Activated T-cell treated with anti-CD3 and anti-CD28 coated beads, Interleukin-2, amount 50 U/mL, for 24 hours (primary cell): ENCODE data around the gene MYO9B.

Source experiments
- DNase-seq: peaks from one replicate; pipeline ENCODE4 v3.0.0-alpha.2; 2020
- H3K27ac Mint-ChIP-seq: 2 replicates; pipeline ENCODE4 v1.8.0; 2020; ENCODE audit warnings: mild to moderate bottlenecking, mixed read lengths
- H3K27me3 Mint-ChIP-seq: 2 replicates; pipeline ENCODE4 v1.8.0; 2020; ENCODE audit warnings: mixed read lengths
- H3K36me3 Mint-ChIP-seq: 2 replicates; pipeline ENCODE4 v1.8.0; 2020; ENCODE audit warnings: low read depth, mixed read lengths
- H3K4me1 Mint-ChIP-seq: 2 replicates; pipeline ENCODE4 v1.8.0; 2020; ENCODE audit warnings: low read depth, mixed read lengths
- H3K4me3 Mint-ChIP-seq: 2 replicates; pipeline ENCODE4 v1.8.0; 2020; ENCODE audit warnings: mild to moderate bottlenecking, moderate library complexity, mixed read lengths
- H3K9me3 Mint-ChIP-seq: 2 replicates; pipeline ENCODE4 v1.8.0; 2020; ENCODE audit warnings: mixed read lengths

The MYO9B gene

DNA sequence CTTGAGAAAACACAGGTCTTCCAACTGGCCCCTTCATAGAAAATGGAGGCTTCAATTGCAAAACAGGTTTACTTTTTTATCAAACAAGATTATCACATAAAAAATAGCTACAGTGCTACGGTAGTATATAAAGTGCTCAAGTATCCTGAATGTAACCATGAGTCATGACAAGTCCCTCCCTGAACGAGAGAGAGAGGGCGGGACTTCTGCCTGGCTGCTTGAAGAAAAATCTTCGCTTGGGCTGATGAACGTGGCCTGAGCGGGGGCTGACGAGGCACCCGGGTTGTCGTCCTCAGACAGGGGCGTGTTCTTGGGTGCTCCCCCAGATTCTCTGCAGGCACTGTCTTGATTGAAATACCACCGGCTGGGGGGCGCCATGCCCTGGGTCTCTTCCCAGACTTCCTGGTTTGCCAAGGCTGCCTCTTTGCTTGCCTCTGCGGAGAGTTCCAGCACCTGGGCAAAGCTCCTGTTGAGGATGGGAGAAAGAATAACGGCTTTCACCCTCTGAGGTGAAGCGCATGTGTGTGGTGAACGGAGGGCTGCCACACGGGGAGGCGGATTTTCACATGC is 25.8 kb upstream of the MYO9B start:
- no peaks in the 10 kb centered on the region for H3K27me3 Mint-ChIP-seq
- peaks cover 74% of the 10 kb centered on the region for H3K36me3 Mint-ChIP-seq
- no peak overlapping the region for H3K27ac Mint-ChIP-seq
- H3K4me3 Mint-ChIP-seq: no peak overlapping the region
- no peaks in the 10 kb centered on the region for H3K4me1 Mint-ChIP-seq
- DNase-seq: no peak
- H3K9me3 Mint-ChIP-seq: no peaks in the 10 kb centered on the region

DNA sequence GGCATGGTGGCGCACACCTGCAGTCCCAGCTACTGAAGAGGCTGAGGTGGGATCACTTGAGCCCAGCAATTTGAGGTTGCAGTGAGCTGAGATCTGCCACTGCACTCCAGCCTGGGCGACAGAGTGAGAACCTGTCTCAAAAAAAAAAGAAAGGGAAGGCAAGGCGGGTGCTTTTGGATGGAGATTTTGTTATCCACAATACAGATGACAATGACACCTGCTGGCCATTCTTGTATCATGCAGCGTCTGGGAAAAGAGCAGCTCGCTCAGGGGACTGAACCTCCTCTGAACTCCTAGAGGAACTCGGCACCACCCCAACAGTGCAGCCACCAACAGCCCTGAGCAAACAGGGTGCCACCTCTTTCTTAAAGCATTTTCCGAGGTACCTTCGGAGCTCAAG is 23.1 kb upstream of the MYO9B start:
- Mint-ChIP-seq H3K9me3 (no peaks in the 10 kb centered on the region), H3K4me1 (no peaks in the 10 kb centered on the region), H3K4me3 (no peak overlapping the region), H3K36me3 (peaks cover 90% of the 10 kb centered on the region), H3K27ac (no peak overlapping the region), H3K27me3 (no peaks in the 10 kb centered on the region)
- DNase-seq: no peak

- H3K4me3 Mint-ChIP-seq: no peak overlapping the region
- H3K27me3 Mint-ChIP-seq: no peaks in the 10 kb centered on the region
- no peak for DNase-seq
- H3K36me3 Mint-ChIP-seq: peaks cover 91% of the 10 kb centered on the region
- no peak overlapping the region for H3K27ac Mint-ChIP-seq
- no peaks in the 10 kb centered on the region for H3K9me3 Mint-ChIP-seq
- no peaks in the 10 kb centered on the region for H3K4me1 Mint-ChIP-seq
These were observed 20.8 kb upstream of the MYO9B start for GRCh38 chr19:17054746-17055145.

- H3K27ac Mint-ChIP-seq: no peak overlapping the region
- no peaks in the 10 kb centered on the region for H3K4me1 Mint-ChIP-seq
- peaks cover 91% of the 10 kb centered on the region for H3K36me3 Mint-ChIP-seq
- DNase-seq: no peak
- H3K27me3 Mint-ChIP-seq: no peaks in the 10 kb centered on the region
- no peaks in the 10 kb centered on the region for H3K9me3 Mint-ChIP-seq
- H3K4me3 Mint-ChIP-seq: no peak overlapping the region
These were observed 19.9 kb upstream of the MYO9B start for GRCh38 chr19:17055636-17056035.

- H3K36me3 Mint-ChIP-seq: peaks cover 91% of the 10 kb centered on the region
- H3K4me3 Mint-ChIP-seq: no peak overlapping the region
- no peaks in the 10 kb centered on the region for H3K27me3 Mint-ChIP-seq
- no peak overlapping the region for H3K27ac Mint-ChIP-seq
- peaks cover 1% of the 10 kb centered on the region for H3K4me1 Mint-ChIP-seq
- DNase-seq: no peak
- no peaks in the 10 kb centered on the region for H3K9me3 Mint-ChIP-seq
These were observed 17.3 kb upstream of the MYO9B start for GRCh38 chr19:17058236-17058635.

DNA sequence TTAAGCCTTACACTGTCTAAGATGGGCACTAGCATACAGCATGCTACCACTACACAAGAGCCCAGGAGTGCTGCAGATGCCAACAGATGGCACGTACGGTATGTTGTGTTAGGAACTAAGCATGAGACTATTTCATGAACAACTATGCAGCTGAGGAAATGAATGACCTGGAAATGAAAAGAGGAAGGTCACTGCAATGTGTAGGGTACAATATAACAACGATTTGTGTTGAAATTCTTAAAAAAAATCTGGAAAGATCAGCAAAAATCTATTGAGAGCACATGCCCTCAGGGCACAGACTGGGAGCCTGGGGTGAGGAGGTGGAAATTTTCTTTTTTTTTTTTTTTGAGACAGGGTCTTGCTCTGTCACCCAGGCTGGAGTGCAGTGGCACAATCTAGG is 14.8 kb upstream of the MYO9B start:
- no peak overlapping the region for H3K4me3 Mint-ChIP-seq
- no peak overlapping the region for H3K27ac Mint-ChIP-seq

DNA sequence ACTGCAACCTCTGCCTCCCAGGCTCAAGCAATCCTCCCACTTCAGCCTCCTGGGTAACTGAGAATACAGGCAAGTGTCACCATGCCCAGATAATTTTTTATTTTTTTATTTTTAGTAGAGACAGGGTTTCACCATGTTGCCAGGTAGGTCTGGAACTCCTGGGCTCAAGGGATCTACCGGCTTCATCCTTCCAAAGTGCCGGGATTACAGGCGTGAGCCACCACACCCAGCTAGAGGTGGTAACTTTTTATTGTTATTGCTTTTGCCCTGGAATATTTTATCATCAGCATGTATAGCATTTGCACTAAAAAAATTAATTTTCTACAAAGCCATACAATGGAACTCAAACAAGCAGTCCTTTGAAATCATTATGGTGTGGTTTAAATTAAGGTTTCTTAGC is 14.4 kb upstream of the MYO9B start:
- Mint-ChIP-seq H3K27ac (no peak overlapping the region), H3K36me3 (peaks cover 92% of the 10 kb centered on the region), H3K9me3 (no peaks in the 10 kb centered on the region), H3K4me1 (peaks cover 23% of the 10 kb centered on the region), H3K27me3 (no peaks in the 10 kb centered on the region), H3K4me3 (no peak overlapping the region)
- no peak for DNase-seq

More for the DNA sequence above, 14.8 kb upstream of the MYO9B start:
- no peak for DNase-seq
- Mint-ChIP-seq H3K36me3 (peaks cover 93% of the 10 kb centered on the region), H3K27me3 (no peaks in the 10 kb centered on the region), H3K4me1 (peaks cover 23% of the 10 kb centered on the region), H3K9me3 (no peaks in the 10 kb centered on the region)

DNA sequence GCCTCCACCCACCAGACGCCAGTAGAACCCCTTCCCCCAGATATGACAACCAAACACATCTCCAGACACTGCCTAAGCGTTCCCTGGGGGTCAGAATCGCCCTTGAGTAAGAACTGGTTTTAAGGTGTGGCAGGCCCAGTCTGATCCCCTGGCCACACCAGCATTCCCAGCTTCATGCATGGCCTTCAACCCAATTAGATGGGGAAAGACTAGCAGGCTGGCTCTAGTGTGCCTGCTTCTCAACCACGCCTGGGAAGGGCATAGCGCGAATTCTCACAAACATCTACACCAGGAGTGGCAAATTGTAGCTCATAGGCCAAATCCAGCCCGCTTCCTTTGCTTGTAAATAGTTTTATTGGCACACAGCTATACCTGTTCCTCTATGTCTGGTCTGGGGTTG is 13.9 kb upstream of the MYO9B start:
- Mint-ChIP-seq H3K4me1 (peaks cover 23% of the 10 kb centered on the region), H3K4me3 (no peak overlapping the region), H3K27ac (no peak overlapping the region), H3K27me3 (no peaks in the 10 kb centered on the region), H3K36me3 (peaks cover 92% of the 10 kb centered on the region), H3K9me3 (no peaks in the 10 kb centered on the region)
- DNase-seq: no peak

- Mint-ChIP-seq H3K27ac (no peak overlapping the region), H3K36me3 (peaks cover 90% of the 10 kb centered on the region), H3K4me3 (no peak overlapping the region), H3K27me3 (no peaks in the 10 kb centered on the region), H3K4me1 (peaks cover 27% of the 10 kb centered on the region), H3K9me3 (no peaks in the 10 kb centered on the region)
- no peak for DNase-seq
These were observed 12.1 kb upstream of the MYO9B start for GRCh38 chr19:17063428-17063827.

GRCh38 chr19:17069193-17069592 is 6.4 kb upstream of the MYO9B start:
- no peak overlapping the region for H3K4me3 Mint-ChIP-seq
- no peaks in the 10 kb centered on the region for H3K27me3 Mint-ChIP-seq
- peaks cover 39% of the 10 kb centered on the region for H3K4me1 Mint-ChIP-seq
- no peak overlapping the region for H3K27ac Mint-ChIP-seq
- no peaks in the 10 kb centered on the region for H3K9me3 Mint-ChIP-seq
- DNase-seq: no peak
- H3K36me3 Mint-ChIP-seq: peaks cover 87% of the 10 kb centered on the region

GRCh38 chr19:17070421-17070820 is 5.2 kb upstream of the MYO9B start:
- Mint-ChIP-seq H3K27me3 (no peaks in the 10 kb centered on the region), H3K4me3 (no peak overlapping the region), H3K27ac (peak overlapping the region; percentile 26), H3K4me1 (peaks cover 34% of the 10 kb centered on the region), H3K9me3 (no peaks in the 10 kb centered on the region), H3K36me3 (peaks cover 85% of the 10 kb centered on the region)
- DNase-seq: no peak

DNA sequence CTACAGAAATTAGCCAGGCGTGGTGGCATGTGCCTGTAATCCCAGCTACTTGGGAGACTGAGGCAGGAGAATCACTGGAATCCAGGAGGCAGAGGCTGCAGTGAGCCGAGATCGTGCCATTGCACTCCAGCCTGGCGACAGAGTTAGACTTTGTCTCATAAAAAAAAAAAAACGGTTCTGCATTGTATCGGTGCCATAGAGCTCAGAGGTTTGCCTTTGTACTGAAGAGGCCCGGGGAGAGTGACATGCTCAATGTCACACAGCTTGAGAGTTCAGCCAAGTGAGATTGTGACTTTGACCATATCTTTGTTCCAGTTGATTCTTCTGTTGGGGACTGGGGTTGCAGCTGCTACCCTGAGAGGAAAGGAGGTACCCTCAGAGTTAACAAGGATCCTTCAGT is 4.7 kb upstream of the MYO9B start:
- Mint-ChIP-seq H3K4me1 (peaks cover 31% of the 10 kb centered on the region), H3K9me3 (no peaks in the 10 kb centered on the region), H3K27ac (no peak overlapping the region), H3K36me3 (peaks cover 82% of the 10 kb centered on the region), H3K27me3 (no peaks in the 10 kb centered on the region), H3K4me3 (no peak overlapping the region)
- DNase-seq: no peak

GRCh38 chr19:17073869-17074633 is 1.5 kb upstream of the MYO9B start:
- Mint-ChIP-seq H3K4me3 (peak overlapping the region; percentile 98), H3K27ac (peak overlapping the region; percentile 100), H3K4me1 (peaks cover 52% of the 10 kb centered on the region), H3K9me3 (no peaks in the 10 kb centered on the region), H3K36me3 (peaks cover 78% of the 10 kb centered on the region), H3K27me3 (no peaks in the 10 kb centered on the region)
- no peak for DNase-seq

DNA sequence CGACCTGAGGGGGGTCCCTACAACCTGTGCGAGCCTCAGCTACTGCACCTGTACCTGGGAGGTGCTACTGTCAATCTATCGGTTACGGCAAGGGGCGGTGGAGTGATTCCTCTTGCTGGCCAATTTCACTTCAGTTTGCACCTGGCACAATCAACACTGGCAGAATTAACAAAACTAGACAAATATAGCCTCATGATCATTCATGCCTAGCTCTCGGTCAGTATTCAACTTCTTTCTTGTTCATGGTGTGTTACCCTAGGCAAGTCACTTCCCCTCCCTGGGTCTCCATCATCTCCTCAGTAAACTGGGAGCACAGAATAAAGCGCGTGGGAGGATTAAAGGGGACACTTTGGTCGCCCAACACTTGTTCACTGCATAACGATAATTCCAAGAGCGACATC is 943 bp upstream of the MYO9B start:
- H3K4me1 Mint-ChIP-seq: peaks cover 58% of the 10 kb centered on the region
- H3K36me3 Mint-ChIP-seq: peaks cover 72% of the 10 kb centered on the region
- peak; percentile 46 for DNase-seq
- peak overlapping the region; percentile 100 for H3K27ac Mint-ChIP-seq
- peak overlapping the region; percentile 98 for H3K4me3 Mint-ChIP-seq
- no peaks in the 10 kb centered on the region for H3K27me3 Mint-ChIP-seq
- H3K9me3 Mint-ChIP-seq: no peaks in the 10 kb centered on the region

DNA sequence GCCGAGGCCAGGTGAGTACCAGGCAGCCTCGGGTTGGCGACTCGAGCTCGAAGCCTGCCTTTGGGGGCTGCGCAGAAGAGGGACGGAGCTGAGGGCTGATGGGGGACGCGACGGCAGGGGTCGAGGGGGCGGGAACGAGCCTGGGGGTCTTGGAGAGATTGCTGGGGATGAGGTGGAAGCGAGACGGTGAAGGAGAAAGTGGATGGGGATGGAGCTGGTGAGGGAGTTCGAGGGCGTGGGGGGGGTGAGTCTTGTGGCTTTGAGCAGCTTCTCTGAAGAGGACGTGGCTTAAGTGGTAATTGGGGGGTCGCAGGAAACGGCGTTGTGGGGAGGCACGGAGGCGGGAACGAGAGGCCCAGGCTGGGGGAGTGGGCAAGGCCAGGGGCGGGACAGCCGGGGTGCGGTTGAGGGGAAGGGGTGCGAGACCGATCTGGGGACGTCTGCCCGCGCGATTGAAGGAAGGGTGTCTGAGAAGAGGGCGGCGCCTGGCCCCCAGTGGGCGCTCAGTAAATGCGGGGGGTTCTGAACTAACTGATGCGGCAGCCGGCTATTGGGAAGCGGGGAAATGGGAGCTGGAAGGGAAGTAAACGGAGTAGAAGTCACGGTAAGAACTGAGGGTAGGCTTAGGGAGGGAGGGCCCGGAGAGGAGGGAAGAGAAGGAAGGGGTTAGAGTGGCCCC is 426 bp downstream of the MYO9B start:
- Mint-ChIP-seq H3K27ac (peak overlapping the region; percentile 93), H3K4me3 (peak overlapping the region; percentile 98), H3K27me3 (no peaks in the 10 kb centered on the region), H3K36me3 (peaks cover 59% of the 10 kb centered on the region), H3K9me3 (no peaks in the 10 kb centered on the region), H3K4me1 (peaks cover 68% of the 10 kb centered on the region)
- peak; percentile 66 for DNase-seq
